ENCODE results near the gene PHF5A.
A peak's percentile ranks its signal among the peaks of the same experiment; 100 is the strongest.

The PHF5A gene, protein sequence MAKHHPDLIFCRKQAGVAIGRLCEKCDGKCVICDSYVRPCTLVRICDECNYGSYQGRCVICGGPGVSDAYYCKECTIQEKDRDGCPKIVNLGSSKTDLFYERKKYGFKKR

DNA sequence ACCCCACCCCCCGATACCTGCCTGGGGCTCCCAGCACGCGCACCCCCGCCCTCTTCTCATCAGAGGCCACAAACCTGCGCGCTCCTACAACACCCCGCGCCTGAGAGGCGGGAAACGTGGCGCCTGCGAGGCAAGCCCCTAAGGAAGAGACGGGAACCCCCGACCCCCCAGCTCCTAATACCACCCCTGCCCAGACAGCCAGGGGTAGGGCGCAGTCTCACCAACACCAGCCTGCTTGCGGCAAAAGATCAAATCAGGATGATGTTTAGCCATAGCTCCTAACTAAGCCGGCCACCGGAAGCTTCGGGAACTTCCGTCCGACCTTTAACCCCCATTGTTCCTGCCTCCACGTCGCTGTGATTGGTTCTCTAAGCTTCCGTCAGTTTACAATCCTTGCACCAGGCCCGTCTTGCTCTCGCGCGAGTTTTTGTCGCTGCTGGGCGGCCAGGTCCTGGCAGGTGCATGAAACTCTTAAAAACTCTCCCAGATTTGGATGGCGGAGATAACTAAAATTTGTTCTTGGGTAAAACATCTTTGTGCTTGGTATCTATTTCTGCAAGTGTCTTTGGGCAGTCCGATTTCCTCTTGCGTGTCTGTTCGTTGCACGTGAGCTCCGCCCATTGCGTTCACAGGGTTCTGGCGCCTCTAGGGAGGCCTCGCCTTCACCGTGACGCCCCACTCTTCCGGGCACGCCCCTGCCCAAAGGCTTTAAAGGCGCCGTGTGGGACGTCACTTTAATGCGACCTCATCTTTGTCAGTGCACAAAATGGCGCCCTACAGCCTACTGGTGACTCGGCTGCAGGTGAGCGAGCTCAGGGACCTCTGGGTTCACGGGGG lies at the start of gene PHF5A, which contains the start of gene ACO2:
Gene PHF5A, minus strand, starts transcription at position 312 of the 837 bp plus-strand sequence. Its CDS starts 39 bp downstream, at position 273.
Gene ACO2, plus strand, starts transcription at position 737 of the 837 bp plus-strand sequence. Its CDS starts 30 bp downstream, at position 767.
- DNase-seq: peak; percentile 98

DNA sequence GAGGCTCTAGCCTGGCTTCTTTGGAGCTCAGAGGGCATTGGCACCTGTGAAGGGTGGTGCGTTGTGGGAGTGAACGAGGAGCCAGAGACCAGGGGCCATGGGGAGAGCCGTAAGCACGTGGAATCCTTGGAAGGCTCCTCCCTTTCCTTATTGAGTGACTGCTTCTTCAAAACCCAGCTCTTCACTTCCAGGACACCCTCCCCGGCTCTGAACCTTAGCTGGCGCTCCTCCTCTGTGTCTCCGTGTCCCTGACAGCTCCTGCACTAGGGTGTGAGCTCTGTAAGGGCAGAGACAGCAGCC lies 49.5 kb upstream of the PHF5A start:
- DNase-seq: no peak

DNA sequence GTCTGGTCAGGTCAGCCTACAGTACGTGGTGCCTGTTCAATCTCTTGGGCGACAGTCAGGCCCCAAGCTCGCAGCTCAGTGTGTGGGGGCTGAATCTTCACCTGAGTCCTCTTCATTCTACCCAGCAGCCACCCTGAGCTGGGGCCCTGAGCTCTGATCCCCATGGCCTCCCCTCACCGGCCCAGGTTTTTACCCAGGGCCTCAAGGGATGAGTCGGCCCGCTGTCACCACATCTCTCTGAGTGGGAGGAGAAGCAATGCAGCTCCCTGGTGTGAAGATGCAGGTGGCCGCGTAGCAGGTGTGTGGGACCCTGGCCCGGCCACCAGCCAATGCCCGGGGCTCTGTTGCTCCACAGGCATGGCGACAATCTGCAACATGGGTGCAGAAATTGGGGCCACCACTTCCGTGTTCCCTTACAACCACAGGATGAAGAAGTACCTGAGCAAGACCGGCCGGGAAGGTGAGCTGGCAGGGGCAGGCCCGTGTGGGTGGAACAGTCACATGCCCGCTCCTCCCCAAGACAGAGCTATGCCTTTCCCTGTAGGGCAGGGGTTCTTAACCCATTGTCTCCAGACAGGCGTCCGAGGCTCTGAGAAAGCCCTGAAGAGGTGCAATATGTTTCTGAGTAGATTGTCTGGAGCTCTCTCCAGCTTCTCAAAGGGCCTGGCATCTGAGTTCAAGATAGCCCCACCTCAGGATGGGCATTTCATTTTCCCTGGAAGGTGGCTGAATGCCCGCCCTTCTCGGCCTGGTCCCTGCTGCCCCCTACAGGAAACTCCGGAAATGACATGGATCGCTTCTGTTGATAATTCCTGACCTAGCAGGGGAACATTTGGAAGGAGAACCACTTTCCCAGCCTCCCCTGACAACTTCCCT lies 48.9 kb upstream of the PHF5A start:
- no peak for DNase-seq

DNA sequence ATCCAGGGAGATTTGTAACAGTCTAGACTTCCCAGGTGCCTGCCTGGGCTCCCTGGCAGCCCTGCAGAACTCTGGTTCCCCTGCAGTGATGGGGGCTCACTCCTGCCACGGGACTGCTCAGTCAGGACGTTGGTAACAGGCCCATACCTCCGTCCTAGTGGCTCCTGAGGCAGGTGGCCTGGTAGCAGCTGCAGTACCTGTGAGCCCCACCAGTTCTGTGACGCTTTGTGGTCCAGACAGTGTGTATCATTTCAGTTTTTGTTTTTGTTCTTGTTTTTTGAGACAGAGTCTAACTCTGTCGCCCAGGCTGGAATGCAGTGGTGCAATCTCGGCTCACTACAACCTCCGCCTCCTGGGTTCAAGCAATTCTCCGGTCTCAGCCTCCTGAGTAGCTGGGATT lies 48.0 kb upstream of the PHF5A start:
- no peak for DNase-seq

DNA sequence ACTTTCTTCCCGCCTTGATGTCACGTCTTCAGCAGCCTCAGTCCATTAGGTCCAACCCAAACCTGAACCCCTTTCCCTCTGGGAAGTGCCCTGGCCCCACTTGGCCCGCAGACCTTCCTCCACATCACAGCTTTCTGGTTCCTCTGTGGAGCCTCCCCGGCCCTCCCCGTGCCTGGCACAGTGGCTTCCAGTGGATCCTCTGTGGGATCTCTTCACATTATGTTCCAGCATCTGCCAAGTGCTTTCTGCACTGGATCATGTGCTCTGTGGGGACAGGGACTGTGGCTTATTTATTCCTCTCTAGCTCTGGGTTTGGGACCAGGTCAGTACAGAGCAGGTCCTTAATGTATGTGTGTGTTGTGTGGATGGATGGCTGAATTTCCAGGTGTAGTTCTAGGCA lies 44.9 kb upstream of the PHF5A start:
- DNase-seq: no peak

DNA sequence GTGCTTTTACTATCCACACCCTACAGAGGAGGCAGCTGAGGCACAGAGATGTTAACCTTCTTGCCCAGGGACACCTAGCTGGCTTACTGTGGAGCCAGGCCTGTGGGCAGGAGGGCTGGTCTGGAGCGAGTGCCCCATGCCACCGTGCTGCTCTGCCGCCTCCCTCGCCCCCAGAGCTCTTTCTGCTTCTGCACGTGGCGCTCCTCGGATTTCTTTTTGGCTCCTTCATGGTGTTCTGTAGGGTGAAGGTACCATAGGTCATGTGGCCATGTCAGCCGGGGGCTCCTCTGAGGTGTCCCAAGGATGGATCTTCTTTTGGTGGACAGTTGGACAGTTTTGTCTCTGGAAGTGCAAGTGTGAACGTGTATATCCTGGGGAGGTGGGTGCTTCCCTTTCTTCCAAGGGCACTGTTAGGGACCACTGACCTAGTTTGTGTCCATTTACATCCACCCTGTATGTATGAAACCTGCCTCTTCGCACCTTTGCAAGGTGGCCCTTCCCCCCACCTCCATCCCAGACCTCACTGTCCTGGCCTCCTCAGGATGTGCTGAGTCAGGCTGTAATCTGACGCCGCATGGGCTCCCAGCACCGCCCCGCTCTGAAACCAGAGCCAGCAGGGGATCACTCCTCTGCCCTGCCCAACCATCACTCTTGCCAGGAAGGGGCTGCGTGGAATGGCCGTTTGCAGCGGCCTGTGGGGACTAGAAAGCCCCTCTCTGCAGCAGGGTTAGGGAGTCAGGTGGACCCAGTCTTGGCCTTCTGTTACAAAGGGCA lies 44.1 kb upstream of the PHF5A start:
- no peak for DNase-seq

DNA sequence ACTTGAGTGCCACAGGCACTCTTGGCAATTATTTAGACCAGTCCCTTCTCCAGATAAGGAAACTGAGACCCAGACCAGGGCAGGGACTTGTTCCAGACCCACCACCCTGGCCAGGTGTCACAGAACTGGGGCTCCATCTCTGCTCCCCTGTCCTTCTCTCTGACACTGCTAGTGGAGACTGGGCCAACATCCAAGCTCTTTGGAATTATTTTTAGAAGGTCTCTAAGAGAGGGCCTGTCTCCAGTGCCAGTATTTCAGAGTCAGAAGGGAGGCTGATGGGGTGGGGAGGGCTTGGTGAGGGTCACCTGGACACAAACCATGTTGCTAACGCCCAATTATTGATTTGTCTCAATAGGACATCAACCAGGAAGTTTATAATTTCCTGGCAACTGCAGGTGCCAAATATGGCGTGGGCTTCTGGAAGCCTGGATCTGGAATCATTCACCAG lies 43.1 kb upstream of the PHF5A start:
- DNase-seq: no peak

DNA sequence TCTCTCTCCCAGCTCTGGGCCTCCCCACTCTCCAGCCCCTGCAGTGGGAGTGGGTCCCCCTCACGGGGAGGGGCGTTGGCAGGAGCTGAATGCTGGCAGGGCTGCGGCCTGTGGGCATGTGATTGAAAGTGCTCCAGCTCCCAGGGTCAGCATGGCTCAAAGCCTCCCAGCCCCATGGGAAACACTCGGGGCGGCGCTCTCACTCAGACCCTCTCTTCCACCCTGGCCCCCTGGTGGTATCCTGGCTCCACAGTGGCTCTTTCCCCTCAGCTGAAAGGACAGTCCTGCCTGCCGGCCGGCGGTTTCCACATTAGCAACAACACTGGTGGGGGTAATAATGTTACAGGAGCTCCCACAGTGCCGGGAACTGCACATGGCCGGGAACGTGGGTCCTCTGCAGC lies 40.3 kb upstream of the PHF5A start:
- DNase-seq: no peak

DNA sequence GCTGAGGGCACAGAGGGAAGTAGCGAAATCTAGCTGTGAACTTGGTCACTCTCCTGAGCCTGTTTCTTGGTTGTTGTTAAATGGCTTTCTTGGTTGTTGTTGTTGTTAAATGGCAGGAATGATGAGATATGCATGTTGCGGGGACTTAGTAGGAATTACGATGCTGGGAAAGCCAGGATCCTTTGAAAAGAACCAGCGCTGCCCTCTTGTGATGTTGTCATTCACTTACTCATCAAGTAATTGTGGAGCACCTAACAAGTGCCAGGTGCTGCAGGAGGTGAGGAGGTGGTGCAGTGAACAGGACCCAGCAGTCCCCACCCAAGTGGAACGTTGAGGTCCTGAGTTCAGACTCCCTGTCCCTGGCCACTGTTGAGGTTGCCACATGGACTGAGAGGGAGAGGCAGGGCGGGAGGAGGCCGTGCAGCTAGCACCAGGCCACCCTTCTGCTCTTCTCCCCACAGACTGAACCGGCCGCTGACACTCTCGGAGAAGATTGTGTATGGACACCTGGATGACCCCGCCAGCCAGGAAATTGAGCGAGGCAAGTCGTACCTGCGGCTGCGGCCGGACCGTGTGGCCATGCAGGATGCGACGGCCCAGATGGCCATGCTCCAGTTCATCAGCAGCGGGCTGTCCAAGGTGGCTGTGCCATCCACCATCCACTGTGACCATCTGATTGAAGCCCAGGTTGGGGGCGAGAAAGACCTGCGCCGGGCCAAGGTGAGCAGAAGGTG lies 39.0 kb upstream of the PHF5A start:
- no peak for DNase-seq

DNA sequence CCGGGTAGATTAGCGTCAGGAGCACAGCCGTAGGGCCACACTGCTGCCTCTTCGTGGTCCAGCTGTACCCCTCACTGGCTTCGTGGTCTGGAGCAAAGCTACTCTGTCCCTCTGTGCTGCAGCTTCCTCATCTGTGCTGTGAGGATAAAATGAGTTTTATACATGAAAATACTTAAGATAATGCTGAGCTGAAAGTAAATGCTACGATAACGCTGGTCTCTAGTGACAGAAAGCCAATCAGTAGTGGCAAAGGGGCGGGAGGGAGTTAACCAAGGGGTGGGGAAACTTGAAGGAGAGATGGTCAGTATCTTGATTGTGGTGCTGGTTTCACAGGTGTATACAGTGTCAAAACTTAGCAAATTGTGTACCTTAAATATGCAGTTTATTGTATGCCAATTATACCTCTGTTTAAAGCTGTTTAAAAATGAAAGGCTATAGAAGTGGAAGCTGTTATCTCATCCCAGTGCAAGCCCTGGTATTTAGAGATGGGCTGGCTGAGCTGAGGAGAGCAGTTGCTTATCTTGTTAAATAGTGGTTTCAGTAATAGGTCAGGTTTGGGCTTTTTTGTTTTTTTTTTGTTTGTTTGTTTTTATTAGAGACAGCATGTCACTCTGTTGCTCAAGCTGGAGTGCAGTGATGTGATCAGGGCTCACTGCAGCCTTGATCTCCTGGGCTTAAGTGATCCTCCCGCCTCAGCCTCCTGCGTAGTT lies 37.2 kb upstream of the PHF5A start:
- no peak for DNase-seq

DNA sequence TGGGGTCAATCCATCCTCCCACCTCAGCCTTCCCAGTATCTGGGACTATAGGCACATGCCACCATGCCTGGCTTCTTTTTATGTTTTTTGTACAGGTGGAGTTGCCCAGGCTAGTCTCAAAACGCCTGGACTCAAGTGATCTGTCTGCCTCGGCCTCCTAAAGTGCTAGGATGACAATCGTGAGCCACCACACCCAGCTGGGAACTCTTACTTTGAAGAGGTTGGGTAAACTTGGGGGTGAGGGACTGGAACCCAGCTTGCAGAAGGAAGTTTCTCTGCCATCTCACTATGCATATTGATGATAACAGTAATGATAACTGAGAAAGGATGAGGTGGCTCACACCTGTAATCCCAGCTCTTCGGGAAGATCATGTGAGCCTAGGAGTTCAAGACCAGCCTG lies 36.3 kb upstream of the PHF5A start:
- no peak for DNase-seq

DNA sequence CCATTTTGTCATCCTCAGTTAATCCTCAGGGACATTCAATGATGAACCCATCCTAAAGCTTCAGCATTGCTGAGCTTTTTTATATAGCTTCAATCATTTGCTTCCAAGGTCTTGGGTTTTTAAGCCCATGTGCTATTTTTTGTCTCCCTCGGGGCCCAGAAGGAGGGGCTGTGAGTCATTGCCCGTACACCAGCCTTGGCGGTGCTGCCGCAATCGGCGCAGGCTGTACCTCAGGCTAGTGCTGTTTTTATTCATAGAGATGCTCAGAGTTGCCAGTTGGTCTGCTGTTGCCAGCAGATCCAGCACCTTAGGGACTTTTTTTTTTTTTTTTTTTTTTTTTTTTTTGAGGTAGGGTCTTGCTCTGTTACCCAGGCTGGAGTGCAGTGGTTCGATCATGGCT lies 35.9 kb upstream of the PHF5A start:
- DNase-seq: no peak

DNA sequence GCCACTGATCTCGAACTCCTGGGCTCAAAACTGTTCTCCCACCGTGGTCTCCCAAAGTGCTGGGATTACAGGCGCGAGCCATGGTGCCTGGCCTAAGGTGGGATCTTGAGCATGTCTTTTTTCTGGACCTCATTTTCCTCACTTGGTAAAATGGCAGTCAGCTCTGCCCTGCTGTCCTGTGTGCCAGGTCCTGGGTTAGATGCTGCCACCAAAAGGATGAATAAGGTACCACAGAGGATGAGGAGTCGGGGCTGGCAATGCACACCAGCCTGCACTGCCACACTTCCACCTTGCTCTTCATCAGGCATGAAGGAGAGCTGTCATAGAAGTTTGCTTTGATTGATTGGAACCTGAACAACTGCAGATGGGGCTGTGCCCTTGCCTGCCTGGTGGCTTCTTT lies 32.7 kb upstream of the PHF5A start:
- peak; percentile 21 for DNase-seq

DNA sequence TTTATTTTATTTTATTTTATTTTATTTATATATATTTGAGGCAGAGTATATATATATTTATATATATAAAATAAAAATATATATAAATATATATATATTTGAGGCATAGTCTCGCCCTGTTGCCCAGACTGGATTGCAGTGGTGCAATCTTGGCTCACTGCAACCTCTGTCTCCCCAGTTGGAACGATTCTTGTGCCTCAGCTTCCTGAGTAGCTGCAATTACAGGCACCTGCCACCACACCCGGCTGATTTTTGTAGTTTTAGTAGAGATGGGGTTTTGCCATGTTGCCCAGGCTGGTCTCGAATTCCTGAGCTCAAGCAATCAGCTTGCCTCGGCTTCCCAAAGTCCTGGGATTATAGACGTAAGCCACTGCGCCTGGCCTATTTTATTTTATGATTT lies 31.8 kb upstream of the PHF5A start:
- no peak for DNase-seq

DNA sequence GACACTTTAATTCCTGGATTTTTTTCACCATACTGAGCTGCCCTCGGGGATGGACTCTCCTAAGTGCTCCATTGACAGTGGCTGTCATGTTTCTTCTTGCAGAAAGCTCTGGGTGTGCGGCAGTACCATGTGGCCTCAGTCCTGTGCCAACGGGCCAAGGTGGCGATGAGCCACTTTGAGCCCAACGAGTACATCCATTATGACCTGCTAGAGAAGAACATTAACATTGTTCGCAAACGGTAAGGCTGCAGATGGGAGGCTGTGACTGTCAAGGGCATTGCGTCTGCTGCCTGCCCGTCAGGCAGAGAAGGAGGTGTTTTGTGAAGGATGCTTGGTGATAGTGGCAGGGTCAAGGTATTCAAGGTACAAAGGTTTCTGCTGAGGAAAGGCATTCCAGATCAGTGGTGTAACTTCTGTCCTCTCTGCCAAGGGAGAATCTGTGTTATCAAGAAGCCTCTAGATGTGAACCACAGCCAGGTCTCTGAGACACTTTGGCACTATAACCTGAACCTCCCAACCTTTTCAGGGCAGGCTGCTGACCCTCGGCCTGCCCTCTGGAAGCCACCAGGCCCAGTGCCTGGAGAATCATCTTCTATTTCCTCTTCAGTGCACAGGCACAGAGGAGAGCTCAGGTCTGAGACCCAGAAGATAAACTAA lies 31.3 kb upstream of the PHF5A start:
- DNase-seq: no peak

DNA sequence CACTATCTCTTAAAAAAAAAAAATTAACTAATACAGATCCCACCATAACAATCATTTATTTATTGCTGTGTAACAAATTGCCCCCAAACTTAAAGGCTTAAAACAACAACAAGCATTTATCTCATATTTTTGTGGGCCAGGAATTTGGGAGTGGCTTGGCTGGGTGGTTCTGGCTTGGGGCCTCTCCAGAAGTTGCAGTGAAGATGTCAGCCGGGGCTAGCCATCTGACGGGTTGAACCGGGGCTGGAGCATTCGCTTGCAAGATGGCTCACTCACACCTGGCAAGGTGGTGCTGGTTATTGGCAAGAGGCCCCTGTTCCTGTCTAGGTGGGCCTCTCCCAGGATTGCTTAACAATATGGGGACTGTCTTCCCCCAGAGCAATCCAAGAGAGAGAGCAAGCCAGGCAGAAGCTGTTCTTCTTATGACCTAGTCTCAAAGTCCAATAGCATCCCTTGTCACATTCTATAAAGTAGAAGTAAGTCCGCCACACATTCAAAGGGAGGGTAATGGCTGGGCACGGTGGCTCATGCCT lies 29.9 kb upstream of the PHF5A start:
- no peak for DNase-seq

DNA sequence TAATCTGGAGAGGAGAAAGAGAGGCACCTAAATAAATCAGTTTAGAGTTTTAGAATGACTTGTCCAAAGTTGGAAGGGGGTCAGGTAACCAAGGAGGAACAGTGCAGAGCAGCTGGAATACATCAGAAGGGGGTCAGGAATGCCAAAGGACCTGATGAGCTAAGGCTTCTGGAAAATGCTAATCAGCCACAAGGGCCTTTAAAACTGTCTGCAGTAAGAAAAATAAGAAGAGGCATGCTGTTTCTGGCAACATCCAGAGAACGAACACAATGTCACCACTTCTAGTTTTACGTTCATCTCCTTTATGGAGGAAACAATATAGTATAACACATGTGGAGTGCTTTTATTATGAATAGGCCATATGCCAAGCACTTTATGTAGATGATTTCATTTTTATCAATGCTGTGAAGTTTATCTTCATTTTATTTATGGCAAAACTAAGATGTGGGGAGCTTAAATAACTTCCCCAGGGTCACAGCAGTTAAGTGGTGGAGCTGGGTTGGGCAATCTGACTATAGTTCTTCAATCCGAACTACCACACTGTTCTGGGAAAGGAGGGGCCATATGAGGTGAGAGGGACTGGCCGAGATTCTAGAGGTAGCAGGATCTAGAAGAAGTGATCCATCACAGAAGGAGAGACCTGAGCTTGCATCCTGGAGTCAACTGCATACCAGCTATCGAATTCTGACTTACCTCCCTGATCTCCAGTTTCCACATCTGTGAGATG lies 23.0 kb upstream of the PHF5A start:
- DNase-seq: no peak

DNA sequence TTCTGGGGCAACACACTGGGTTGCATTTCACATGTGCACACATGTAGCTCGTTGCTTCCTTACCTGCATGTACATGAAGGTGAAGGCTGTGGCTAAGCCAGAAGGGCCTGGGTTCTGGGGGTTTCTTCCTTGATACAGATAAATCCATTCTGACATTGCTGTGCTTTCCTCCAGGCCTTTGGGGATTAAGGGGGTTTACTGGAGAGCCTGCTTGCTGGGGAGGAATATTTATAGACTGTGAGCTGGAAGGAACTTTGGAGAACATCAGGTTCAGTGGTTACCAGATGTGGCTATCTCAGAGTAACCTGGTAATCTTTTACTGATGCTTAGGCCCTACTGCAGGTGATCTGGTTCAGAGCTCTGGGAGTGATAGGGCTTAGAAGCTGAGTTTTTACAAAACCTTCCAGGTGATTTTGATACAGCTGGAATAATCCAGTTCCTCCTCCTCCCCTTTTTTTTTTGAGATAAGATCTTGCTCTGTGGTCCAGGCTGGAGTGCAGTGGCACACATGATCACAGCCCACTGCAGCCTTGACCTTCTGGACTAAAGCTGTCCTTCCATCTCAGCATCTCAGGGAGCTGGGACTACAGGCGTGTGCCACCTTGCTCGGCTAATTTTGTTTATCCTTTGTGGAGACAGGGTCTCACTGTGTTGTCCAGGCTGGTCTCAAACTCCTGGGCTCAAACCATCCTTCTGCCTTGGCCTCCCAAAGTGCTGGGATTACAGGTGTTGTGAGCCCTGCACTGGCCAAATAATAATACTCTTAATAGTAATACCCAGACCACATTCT lies 20.3 kb upstream of the PHF5A start:
- no peak for DNase-seq

DNA sequence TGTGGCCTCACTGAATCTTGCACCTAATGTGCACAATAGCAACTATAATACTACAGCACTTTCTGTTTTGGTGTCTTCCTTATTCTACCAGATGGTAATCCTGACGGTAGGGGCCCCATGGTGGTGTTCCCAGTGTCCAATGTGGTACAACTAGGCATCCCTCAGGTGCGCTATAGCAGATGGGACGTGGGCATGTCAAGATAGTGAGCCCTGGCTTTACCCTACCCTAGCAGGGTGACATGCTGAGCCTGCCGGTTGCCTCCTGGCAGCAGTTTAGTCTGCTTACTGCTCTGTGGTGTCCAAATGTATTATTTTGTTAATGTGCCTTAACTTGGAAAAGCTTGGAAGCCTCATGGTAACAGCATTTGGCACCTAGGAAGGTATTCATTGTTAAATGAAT lies 19.6 kb upstream of the PHF5A start:
- DNase-seq: no peak

Data from NCI-H524 treated with DMSO at 0.1 percent for 48 hours (cell line).